Measurements from ENCODE around the gene APBB2. TPM values are rescaled to one million over a fixed set of nuclear protein-coding genes. Genes with fewer than 3 reads are reported as not detected.

The APBB2 gene
- total RNA-seq, 2 donors from 2014 or later = 56.1 to 64.8 TPM

GRCh38 chr4:41144812-41145211 is 69.5 kb downstream of the APBB2 start:
- Histone ChIP-seq H3K9ac (ENCODE audit: extremely low read depth, low read length, poor library complexity, severe bottlenecking) (no peak overlapping the region), H3K27ac (ENCODE audit: low read depth, low read length) (peak overlapping the region; percentile 56)
- H3K27ac Mint-ChIP-seq = peak overlapping the region; percentile 62

GRCh38 chr4:41144040-41144379 is 70.3 kb downstream of the APBB2 start:
- no peak for DNase-seq
- H3K4me3 ChIP-seq (ENCODE audit: low read length) = no peak overlapping the region
- H3K4me1 ChIP-seq (ENCODE audit: control insufficient read depth, insufficient read depth, low read length) = peaks cover 23% of the 10 kb centered on the region
- WGBS, 2 experiments (ENCODE audit: insufficient coverage in 1 of 2, insufficient read length in 1 of 2) = 93 to 100% methylated on average over 1 to 3 of the region's 3 CpGs
- Mint-ChIP-seq H3K4me3 (no peak overlapping the region), H3K27ac (no peak overlapping the region), H3K9me3 (no peaks in the 10 kb centered on the region), H3K4me1 (peaks cover 47% of the 10 kb centered on the region), H3K36me3 (ENCODE audit: low read depth) (peaks cover 15% of the 10 kb centered on the region), H3K27me3 (ENCODE audit: insufficient read depth) (no peaks in the 10 kb centered on the region)
- no peak for TF ChIP-seq CTCF (conservative IDR thresholded peaks at IDR 0.05)
- H3K9me3 ChIP-seq (ENCODE audit: control insufficient read depth, low read length) = no peaks in the 10 kb centered on the region
- H3K27me3 ChIP-seq (ENCODE audit: control insufficient read depth, insufficient read depth, low read length, poor library complexity, severe bottlenecking) = no peaks in the 10 kb centered on the region
- H3K27ac ChIP-seq (ENCODE audit: low read depth, low read length) = peak overlapping the region; percentile 39
- H3K9ac ChIP-seq (ENCODE audit: extremely low read depth, low read length, poor library complexity, severe bottlenecking) = no peak overlapping the region
- peaks cover 7% of the 10 kb centered on the region for H3K36me3 ChIP-seq (ENCODE audit: control insufficient read depth, insufficient read depth, low read length)

More at GRCh38 chr4:41144812-41145211, 69.5 kb downstream of the APBB2 start:
- peaks cover 40% of the 10 kb centered on the region for H3K4me1 Mint-ChIP-seq
- no peak for DNase-seq
- no peak for TF ChIP-seq CTCF (conservative IDR thresholded peaks at IDR 0.05)
- H3K36me3 ChIP-seq (ENCODE audit: control insufficient read depth, insufficient read depth, low read length) = peaks cover 7% of the 10 kb centered on the region
- 71 to 77% methylated on average over 3 to 5 of the region's 5 CpGs for WGBS, 2 experiments (ENCODE audit: insufficient coverage in 1 of 2, insufficient read length in 1 of 2)
- H3K9me3 Mint-ChIP-seq = no peaks in the 10 kb centered on the region
- H3K4me3 ChIP-seq (ENCODE audit: low read length) = no peak overlapping the region
- no peaks in the 10 kb centered on the region for H3K27me3 Mint-ChIP-seq (ENCODE audit: insufficient read depth)
- no peak overlapping the region for H3K4me3 Mint-ChIP-seq
- H3K27me3 ChIP-seq (ENCODE audit: control insufficient read depth, insufficient read depth, low read length, poor library complexity, severe bottlenecking) = no peaks in the 10 kb centered on the region
- H3K4me1 ChIP-seq (ENCODE audit: control insufficient read depth, insufficient read depth, low read length) = peaks cover 23% of the 10 kb centered on the region
- H3K9me3 ChIP-seq (ENCODE audit: control insufficient read depth, low read length) = no peaks in the 10 kb centered on the region
- peaks cover 15% of the 10 kb centered on the region for H3K36me3 Mint-ChIP-seq (ENCODE audit: low read depth)

- no peaks in the 10 kb centered on the region for H3K27me3 ChIP-seq (ENCODE audit: control insufficient read depth, insufficient read depth, low read length, poor library complexity, severe bottlenecking)
- H3K9ac ChIP-seq (ENCODE audit: extremely low read depth, low read length, poor library complexity, severe bottlenecking) = no peak overlapping the region
- Mint-ChIP-seq H3K4me1 (peaks cover 46% of the 10 kb centered on the region), H3K36me3 (ENCODE audit: low read depth) (peaks cover 15% of the 10 kb centered on the region), H3K27me3 (ENCODE audit: insufficient read depth) (no peaks in the 10 kb centered on the region), H3K27ac (peak overlapping the region; percentile 8), H3K4me3 (no peak overlapping the region), H3K9me3 (no peaks in the 10 kb centered on the region)
- H3K9me3 ChIP-seq (ENCODE audit: control insufficient read depth, low read length) = peaks cover 4% of the 10 kb centered on the region
- H3K4me3 ChIP-seq (ENCODE audit: low read length) = no peak overlapping the region
- H3K4me1 ChIP-seq (ENCODE audit: control insufficient read depth, insufficient read depth, low read length) = peaks cover 23% of the 10 kb centered on the region
- H3K36me3 ChIP-seq (ENCODE audit: control insufficient read depth, insufficient read depth, low read length) = peaks cover 7% of the 10 kb centered on the region
- 92 to 93% methylated on average over 2 to 5 of the region's 6 CpGs for WGBS, 2 experiments (ENCODE audit: insufficient coverage in 1 of 2, insufficient read length in 1 of 2)
- H3K27ac ChIP-seq (ENCODE audit: low read depth, low read length) = peak overlapping the region; percentile 39
- DNase-seq = no peak
- no peak for TF ChIP-seq CTCF (conservative IDR thresholded peaks at IDR 0.05)
These were observed 70.9 kb downstream of the APBB2 start for GRCh38 chr4:41143311-41144039.

All from endodermal cell (in vitro differentiated cells).